GM12891 (cell line): ENCODE data around the gene LAMTOR1.

Experiments used
- DNase-seq: peaks from one replicate; pipeline ENCODE4 v3.0.0; 2011; ENCODE audit warnings: low spot score; ENCODE audit not compliant: insufficient read length
- FAIRE-seq: peaks from 2 replicates; lab custom pipeline; 2011; peaks lifted over from hg19 to GRCh38; lab: Jason Lieb, UNC
- PAX5 ChIP-seq: IDR thresholded peaks from 2 replicates; pipeline ENCODE4 v1.6.1; 2011; ENCODE audit warnings: low read length, moderate library complexity, mild to moderate bottlenecking; ENCODE audit not compliant: insufficient read depth, severe bottlenecking
- POLR2A ChIP-seq: IDR thresholded peaks from 2 replicates; pipeline ENCODE4 v1.6.1; 2011; ENCODE audit warnings: low read depth, low read length, control low read depth
- POLR2AphosphoS5 ChIP-seq: IDR thresholded peaks from 2 replicates; pipeline ENCODE4 v1.6.1; 2011; ENCODE audit warnings: low read depth, low read length, control low read depth
- POU2F2 ChIP-seq: IDR thresholded peaks from 2 replicates; pipeline ENCODE4 v1.6.1; 2011; ENCODE audit warnings: low read depth, mild to moderate bottlenecking, control low read depth, low read length, moderate library complexity
- SPI1 ChIP-seq: IDR thresholded peaks from 2 replicates; pipeline ENCODE4 v1.6.1; 2011; ENCODE audit warnings: low read depth, low read length, control low read depth
- TAF1 ChIP-seq: IDR thresholded peaks from 2 replicates; pipeline ENCODE4 v1.6.1; 2011; ENCODE audit warnings: low read depth, low read length, control low read depth

The LAMTOR1 gene

DNA sequence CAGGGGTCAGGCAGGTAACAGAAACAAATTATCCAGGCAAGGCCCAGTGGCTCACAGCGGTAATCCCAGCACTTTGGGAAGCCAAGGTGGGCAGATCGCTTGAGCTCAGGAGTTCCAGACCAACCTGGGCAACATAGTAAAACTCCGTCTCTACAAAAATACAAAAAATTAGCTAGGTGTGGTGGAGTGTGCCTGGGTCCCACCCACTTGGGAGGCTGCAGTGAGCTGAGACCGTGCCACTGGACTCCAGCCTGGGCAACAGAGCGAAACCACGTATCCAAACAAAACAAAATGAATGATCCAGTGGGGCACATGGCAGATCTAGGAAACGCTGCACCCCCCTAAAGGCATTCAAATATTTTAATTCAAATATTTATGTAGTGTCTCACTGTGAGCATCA, 32.6 kb downstream of the LAMTOR1 start:
- FAIRE-seq: no peak
- no peak for DNase-seq
- no peak for TF ChIP-seq POLR2A
- no peak for TF ChIP-seq POU2F2
- TF ChIP-seq POLR2AphosphoS5: no peak
- TF ChIP-seq TAF1: no peak
- TF ChIP-seq PAX5: no peak
- TF ChIP-seq SPI1: no peak

DNA sequence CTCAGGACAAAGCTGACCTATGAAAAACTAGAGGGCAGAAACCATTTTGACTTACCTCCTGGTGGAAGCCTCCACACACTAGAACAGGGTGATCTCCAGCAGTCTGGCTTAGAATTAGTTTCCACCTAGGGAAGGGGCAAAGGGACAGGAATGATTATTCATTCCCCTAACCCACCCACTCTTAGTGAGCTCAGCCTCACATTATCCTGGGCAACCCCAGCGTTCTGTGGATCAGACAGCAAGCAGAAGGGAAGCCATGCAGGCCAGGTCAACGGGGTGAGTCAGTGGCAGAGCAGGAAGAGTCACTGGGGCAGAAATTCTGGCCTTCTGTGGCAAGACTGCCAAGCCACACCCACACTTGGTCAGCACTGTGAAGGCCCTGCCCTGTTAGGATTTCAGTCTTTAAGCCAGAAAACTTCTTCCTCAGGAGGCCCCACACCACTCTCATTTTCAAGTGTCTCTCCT, 33.3 kb downstream of the LAMTOR1 start:
- TF ChIP-seq POLR2AphosphoS5 (no peak), TAF1 (no peak), POLR2A (0 out of 2 replicates have a peak, but pooled peaks have one; percentile 36), SPI1 (no peak), POU2F2 (no peak), PAX5 (no peak)
- FAIRE-seq: peak; percentile 75
- no peak for DNase-seq

DNA sequence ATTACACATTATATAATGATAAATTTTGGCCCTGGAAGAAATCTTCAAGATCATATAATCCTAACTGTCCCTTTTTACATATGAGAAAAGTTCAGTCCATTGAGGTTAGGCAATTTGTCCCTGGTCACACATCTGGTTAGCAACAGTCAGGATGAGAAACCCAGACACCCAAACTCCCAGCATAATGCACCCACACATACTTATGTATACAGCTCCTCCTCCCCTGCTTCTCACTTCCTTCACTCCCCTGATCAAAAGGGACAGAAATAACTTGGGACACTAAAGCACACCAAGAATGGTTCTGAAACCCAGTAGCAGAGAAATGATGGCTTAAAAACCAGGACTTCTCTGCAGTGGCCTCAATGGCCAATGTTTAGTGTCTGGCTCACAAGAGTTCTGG, 33.9 kb downstream of the LAMTOR1 start:
- TF ChIP-seq TAF1: no peak
- TF ChIP-seq POLR2AphosphoS5: no peak
- peak; percentile 58 for TF ChIP-seq SPI1
- no peak for TF ChIP-seq POLR2A
- DNase-seq: no peak
- peak; percentile 5 for FAIRE-seq

DNA sequence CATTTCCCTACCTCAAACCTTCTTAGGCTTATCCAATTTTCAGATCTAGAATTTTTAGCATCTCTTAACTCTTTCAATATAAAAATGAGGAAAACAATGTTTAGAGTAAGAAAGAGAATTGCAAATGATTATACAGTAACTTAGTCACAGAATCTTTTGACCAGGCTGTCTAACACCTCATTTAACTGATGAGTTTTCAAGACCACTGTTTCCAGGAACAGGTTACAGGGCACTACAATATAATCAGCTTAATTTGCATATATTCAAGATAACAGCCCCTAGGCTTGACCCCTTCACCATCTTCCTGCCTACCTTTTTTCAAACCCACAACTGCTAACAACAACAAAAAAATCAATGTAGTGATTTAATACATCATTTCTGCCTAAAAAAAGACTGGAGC, 35.4 kb downstream of the LAMTOR1 start:
- TF ChIP-seq POLR2A: no peak
- no peak for TF ChIP-seq TAF1
- no peak for TF ChIP-seq POLR2AphosphoS5
- no peak for TF ChIP-seq SPI1
- no peak for TF ChIP-seq POU2F2
- no peak for TF ChIP-seq PAX5
- no peak for FAIRE-seq

GRCh38 chr11:72067266-72067665, 35.8 kb downstream of the LAMTOR1 start:
- FAIRE-seq (no peak), DNase-seq (no peak)
- no peak for TF ChIP-seq POLR2A
- TF ChIP-seq POU2F2: no peak
- TF ChIP-seq TAF1: no peak
- TF ChIP-seq SPI1: no peak
- no peak for TF ChIP-seq POLR2AphosphoS5
- no peak for TF ChIP-seq PAX5

More for the DNA sequence above, 35.4 kb downstream of the LAMTOR1 start:
- DNase-seq: no peak

DNA sequence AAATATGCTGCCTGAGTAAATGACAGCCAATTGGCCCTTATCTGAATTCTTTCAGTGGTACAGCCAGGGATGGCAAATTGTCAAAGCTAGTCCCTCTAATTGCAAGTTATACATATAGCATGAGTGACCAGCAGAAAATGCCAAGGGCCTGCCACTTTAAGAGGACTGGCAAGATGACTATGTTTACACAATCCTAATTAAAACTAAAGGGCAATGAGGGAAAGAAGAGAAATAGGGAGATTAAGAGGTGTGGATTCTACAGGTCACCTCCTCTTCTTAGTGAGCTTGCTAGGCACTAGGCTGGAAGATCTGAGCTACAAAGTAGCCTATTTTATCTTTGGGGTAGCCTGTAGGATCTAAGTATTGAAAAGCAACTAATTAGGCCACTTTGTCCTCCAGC, 36.2 kb downstream of the LAMTOR1 start:
- no peak for DNase-seq
- FAIRE-seq: no peak
- TF ChIP-seq TAF1 (no peak), SPI1 (no peak), POU2F2 (no peak), POLR2AphosphoS5 (no peak), PAX5 (no peak), POLR2A (no peak)

DNA sequence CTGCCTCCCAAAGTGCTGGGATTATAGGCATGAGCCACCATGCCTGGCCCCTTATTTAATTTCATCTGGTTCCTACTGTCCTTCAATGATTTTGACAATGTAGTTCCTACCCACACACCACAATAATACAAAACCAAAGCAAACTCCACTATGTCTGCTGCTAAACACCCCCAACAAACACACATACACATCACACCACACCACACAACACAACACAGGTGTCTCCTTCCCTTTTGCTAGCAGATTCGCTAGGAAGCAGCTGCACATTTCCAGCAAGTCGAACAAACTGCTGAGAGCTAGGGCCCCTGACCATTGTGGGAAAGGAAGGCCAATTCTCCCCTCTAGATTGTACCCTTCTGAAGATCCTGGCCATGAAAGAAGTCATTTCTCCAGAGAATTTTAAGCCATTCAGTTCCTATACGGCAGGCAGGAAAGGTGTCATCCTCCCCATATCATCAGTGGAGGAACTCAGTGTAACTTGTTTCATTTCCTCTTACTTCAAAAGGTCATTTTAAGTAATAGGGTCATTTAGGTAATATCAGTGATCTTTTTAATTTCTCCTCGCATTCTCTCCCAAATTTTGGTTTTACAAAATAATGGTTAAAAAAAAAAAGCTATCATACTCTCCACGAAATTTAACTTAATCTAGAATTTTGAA, 41.2 kb downstream of the LAMTOR1 start:
- no peak for DNase-seq
- TF ChIP-seq PAX5 (no peak), POLR2A (no peak), POLR2AphosphoS5 (no peak), SPI1 (peak; percentile 80), POU2F2 (no peak), TAF1 (no peak)
- FAIRE-seq: no peak

DNA sequence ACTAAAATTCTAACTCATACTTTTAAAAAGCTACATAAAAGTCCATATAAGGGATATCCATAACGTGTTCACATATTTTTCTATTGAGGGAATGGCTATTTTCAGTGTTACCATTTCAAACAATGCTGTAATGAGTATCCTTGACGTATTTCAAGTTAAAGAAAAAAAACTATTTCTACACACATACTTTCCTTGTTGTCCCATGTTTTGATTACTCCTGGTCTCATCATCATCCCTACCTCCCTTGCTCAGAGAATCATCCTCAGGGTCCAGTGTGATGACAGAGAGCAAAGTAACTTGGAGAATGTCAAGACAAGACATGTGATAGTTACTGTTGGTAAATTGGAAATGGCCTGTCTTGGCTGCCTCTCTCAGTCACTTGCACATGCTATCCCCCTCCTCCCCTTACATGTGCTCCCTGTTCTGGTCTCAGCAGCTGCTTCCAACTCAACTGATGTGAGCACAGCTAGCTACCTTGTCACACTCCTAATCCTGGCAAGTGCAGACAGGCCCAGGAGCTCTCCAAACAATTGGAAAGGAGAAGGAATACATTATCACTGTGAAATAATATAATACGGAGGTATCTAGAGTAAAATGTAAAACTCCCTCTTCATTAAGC, 44.6 kb downstream of the LAMTOR1 start:
- no peak for FAIRE-seq
- no peak for DNase-seq
- no peak for TF ChIP-seq POLR2A
- TF ChIP-seq POLR2AphosphoS5: no peak
- no peak for TF ChIP-seq SPI1
- TF ChIP-seq PAX5: no peak

GRCh38 chr11:72048766-72049460, 54.2 kb downstream of the LAMTOR1 start:
- FAIRE-seq: no peak
- no peak for DNase-seq

More at GRCh38 chr11:72048766-72049460, 54.2 kb downstream of the LAMTOR1 start:
- TF ChIP-seq TAF1: no peak
- no peak for TF ChIP-seq POLR2A
- no peak for TF ChIP-seq POU2F2
- no peak for TF ChIP-seq POLR2AphosphoS5
- no peak for TF ChIP-seq SPI1
- no peak for TF ChIP-seq PAX5
